ENCODE measurements around the gene CEP131.

Gene CEP131

GRCh38 chr17:81187120-81187519, 35.6 kb downstream of the CEP131 start:
- no peak for DNase-seq
- ATAC-seq: no peak

DNA sequence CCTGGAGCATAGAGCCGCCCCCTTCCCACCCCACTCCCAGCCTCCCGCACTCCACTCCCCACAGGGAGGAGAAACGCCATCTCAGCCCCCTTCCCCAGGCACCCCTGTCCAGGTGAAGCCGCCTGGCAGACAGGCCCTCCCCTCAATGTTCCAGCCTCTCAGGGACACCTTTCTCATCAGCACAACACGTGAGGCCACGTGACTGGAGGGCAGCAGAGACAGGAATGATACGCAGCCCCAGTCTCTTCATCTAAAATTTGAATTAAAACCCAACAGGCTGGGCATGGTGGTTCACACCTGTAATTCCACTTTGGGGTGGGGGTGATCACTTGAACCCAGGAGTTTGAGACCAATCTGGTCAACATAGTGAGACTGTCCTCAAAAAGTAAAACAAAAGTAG, 36.6 kb downstream of the CEP131 start:
- no peak for DNase-seq
- no peak for ATAC-seq

GRCh38 chr17:81184555-81184954, 38.2 kb downstream of the CEP131 start:
- ATAC-seq (no peak), DNase-seq (no peak)

DNA sequence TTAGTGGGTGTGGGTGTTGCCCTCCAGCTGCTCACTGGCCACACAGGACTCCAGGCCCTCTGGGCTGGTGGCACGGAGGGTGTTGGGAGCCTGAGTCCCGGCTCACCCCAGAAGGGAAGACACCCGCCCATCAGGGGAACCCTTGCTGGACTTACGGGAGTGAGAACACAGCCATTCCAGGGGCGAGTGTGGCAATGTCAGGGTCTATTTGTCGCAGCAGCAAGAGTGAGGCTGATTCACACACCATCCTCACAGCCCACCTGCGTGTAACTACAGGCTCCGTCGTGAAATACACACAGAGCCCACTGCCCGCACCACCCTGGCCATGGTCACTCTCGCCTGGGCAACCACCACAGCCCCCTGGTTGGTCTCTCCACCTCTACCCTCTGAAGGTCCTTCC, 39.0 kb downstream of the CEP131 start:
- DNase-seq: no peak

GRCh38 chr17:81183316-81183715, 39.4 kb downstream of the CEP131 start:
- no peak for DNase-seq
- no peak for ATAC-seq

More for the DNA sequence above, 39.0 kb downstream of the CEP131 start:
- no peak for ATAC-seq

DNA sequence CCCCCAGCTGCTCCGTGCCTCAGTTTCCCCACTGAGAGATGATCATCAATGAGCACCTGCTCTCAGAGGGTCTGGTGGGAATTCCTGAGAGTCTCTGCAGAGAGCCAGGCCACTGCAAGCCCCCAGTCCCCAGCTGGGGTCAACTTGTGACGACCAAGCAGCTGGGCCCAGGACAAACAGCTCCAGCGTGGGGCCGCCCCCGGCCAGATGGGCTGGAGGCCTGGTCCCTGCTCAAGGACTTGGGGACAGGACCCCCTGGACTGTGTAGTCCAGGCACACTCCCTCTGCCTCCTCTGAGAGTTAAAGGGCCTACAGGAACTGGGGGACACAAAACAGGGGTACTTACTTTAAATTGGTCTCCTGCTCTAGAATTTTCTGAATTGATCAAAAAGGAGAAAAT, 40.2 kb downstream of the CEP131 start:
- ATAC-seq (no peak), DNase-seq (no peak)

DNA sequence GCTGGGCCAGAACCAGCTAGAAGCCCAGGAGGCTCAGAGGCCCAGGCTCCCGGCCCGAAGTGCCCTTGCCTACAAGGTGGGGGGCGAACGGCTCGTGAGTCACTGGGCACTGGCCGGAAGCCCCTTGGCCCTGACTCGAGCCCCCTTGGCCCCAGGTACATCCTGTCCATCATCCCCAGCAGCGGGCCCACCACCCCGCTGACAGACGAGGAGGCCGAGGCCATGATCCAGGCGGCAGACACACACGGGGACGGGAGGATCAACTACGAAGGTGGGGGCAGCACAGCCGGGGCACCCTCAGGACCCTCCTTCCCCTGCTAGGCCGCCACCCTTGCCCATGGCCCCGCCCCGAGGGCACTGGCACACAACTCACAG, 41.0 kb downstream of the CEP131 start:
- ATAC-seq (no peak), DNase-seq (no peak)

DNA sequence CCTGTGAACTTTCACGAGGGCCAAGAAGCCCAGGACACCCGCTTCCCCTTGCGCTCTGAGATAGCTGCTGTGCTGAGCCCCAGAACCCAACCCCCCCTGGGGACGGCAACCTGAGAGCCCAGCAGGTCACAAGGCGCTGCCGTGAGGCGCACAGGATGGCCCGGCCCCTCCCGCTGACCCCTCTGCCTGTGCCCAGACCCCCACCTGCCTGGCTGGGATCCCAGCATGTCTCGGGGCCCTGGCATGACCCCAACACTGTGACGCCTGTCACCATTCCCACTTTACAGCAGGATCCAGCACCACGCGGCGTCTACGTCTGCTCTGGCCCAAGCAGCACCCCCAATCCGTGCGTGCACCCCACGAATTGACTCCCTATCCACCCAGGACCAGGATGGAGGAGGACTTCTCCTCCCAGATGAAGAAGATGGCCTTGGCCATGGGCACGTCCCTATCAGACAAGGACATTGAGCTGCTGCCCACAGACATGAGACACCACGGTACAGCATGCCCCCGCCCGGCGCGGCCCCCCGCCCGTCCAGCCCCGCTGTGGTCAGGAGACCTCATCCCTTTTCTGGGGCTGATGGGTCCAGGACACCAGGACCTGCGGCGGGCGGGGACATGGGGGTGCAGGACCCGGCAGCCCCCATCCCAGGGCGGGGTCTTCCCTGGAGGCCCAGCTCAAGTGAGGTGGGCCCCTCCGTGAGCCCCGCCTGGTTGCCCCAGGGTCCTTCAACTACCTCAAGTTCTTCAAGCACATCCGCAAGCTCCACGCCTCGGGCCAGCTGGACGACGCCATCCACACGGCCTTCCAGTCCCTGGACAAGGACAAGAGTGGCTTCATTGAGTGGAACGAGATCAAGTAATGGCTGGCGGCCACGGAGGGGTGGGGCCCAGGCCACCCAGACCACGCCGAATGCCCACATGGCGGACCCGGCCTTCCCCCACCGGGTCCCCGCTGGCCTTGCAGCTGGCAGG, 41.6 kb downstream of the CEP131 start:
- ATAC-seq (no peak), DNase-seq (no peak)

GRCh38 chr17:81179861-81180260, 42.9 kb downstream of the CEP131 start:
- no peak for DNase-seq
- ATAC-seq: no peak

DNA sequence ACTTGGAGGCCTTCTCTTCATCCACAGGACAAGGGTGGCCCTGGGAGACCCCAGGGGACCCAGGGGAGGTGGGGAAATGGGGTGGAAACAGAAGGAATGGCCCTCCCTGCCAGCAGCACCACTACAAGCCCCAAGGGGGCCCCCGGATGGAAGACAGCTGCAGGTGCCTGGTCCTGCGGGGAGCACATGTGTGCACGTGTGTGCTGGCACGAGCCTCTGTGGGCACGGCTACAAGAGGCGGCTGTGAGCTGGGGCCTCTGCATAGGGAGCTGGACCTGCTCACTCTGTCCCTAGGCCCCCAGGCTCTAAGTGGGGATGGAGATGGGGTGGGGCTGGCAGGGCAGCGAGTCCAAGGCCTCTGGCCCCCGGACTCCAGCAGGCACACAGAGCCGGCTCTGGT, 43.5 kb downstream of the CEP131 start:
- DNase-seq: no peak
- no peak for ATAC-seq

DNA sequence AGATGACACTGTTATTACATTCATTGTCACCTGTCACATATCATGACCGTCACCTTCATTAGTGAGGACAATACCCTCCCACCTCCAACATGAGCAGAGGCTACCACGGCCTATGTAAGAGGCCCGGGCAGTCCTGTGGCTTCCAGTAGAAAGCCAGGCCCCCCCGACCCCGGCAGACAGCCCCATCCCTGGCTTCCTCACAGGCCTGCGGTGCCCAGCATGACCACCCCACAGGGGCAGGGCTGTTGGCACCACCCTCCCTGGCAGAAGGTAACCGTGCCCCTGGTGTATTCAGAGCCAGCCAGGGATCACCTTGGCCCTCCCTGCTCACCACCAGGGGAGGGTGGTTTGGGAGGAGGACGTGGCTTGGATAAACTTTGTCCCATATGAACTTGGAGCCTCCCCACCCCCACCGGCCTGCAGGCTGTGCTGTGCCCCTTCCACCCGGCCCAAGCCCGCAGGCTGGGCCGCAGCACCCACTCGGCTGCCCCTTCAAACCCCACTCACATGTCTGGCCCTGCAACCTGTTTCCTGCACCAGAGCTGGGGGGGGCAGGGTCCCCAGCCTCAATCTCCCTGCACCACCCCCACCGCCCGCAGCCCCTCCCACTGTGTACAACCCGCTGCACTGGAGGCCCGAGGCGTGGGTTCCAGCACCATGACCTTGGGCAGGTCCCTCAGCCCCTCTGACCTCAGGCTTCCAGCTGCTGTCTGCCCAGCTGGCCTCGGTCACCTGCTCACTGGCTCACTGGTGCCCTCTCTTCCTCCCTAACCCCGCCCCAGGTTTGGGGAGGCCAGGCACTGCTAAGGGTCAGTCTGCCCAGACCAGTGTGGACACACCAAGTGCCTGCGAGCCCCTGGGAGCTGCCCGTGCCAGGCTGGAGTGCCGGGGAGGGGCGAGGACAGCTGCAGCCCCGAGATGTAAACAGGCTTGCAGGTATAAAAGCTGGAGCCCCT, 44.4 kb downstream of the CEP131 start:
- DNase-seq (no peak), ATAC-seq (no peak)

DNA sequence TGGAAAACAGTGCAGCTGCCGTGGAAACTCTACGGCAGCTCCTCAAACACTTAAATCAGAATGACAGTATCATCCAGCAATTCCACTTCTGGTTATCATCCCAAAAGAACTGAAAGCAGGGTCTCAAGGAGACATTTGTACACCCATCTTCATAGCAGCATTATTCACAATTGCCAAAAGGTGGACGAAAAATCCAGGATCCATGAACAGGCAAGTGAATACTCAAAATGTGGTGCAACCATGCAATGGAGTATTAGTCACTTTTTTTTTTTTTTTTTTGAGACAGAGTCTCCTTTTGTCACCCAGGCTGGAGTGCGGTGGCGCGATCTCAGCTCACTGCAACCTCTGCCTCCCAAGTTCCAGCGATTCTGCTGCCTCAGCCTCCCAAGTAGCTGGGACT, 46.1 kb downstream of the CEP131 start:
- ATAC-seq (no peak), DNase-seq (no peak)

- ATAC-seq: no peak
- DNase-seq: no peak
Observed at GRCh38 chr17:81173762-81174155, 49.0 kb downstream of the CEP131 start.

- ATAC-seq: no peak
- DNase-seq: no peak
Observed at GRCh38 chr17:81173052-81173761, 49.6 kb downstream of the CEP131 start.

- no peak for DNase-seq
Observed at GRCh38 chr17:81171941-81172340, 50.8 kb downstream of the CEP131 start.

GRCh38 chr17:81170727-81171494, 51.9 kb downstream of the CEP131 start:
- DNase-seq: no peak
- no peak for ATAC-seq

More at GRCh38 chr17:81171941-81172340, 50.8 kb downstream of the CEP131 start:
- ATAC-seq: no peak

DNA sequence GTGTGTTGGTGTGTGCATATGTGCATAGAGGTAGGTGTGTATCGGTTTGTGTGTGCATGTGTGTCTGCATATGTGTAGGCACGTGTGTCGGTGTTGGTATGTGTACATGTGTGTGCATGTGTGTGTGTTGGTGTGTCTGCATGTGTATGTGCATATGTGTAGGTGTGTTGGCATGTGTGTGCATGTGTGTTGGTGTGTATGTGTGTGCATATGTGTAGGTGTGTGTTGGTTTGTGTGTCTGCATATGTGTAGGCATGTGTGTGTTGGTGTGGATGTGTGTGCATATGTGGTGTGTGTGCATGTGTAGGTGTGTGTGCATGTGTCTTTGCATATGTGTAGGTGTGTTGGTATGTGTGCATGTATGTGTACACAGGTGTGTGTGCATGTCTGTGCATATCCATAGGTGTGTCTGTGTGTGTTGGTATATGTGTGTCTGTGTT, 52.9 kb downstream of the CEP131 start:
- no peak for ATAC-seq
- no peak for DNase-seq

DNA sequence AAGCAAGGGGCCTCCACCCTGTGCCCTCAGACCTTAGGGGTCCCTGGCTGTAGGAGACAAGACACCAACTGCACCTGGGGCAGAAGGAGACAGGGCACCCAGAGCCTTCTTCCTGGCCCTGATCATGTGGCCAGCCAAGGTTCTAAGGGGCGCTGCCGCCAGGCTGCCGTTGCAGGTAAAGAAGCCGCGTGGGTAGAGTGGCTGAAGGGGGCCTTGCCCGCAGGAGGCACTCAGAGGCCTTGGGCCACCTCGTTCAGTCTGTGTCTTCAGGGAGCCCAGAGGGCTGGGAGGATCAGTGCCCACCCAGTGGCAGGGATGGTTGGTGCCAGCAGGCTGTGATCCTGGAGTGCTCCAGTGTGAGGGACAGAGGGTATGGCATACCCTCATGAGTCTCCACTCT, 55.1 kb downstream of the CEP131 start:
- no peak for DNase-seq
- ATAC-seq: no peak

GRCh38 chr17:81167194-81167524, 55.6 kb downstream of the CEP131 start:
- DNase-seq (no peak), ATAC-seq (no peak)

GRCh38 chr17:81166033-81166492, 56.7 kb downstream of the CEP131 start, which contains the start of gene AATK:
Gene AATK, minus strand, starts transcription at chr17:81166221. Its CDS starts 229 bp downstream, at chr17:81165992.
- ATAC-seq: no peak
- no peak for DNase-seq
